ENCODE results near the gene PRRT2.

PRRT2 gene

DNA sequence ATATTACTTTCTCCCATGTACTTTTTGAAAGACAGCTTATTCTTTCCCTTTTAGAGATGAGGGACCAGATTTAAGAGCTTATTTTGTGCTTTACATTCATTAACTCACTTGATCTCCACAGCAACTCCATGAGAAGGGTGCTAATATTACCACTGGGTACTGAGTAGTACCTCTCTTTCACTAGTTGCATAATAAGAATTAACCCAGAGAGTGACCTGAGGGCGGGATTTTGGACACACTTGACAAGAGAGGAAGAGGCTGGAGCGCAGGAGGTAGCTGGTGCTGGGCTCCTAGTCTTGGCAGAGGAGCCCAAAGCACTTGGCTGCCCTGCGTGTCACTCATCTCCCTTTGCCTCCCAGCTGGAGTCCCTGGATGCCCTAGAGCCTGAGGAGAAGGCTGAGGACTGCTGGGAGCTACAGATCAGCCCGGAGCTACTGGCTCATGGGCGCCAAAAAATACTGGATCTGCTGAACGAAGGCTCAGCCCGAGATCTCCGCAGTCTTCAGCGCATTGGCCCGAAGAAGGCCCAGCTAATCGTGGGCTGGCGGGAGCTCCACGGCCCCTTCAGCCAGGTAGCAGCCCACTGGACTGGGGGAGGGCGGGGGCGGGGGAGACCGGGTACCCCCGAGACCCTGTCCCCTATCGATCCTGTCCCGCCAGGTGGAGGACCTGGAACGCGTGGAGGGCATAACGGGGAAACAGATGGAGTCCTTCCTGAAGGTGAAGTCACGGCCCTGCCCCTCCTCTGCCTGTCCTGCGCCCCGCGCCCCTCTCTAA is 7.3 kb upstream of the PRRT2 start:
- H3K4me3 Mint-ChIP-seq = peak overlapping the region; percentile 100
- peaks cover 28% of the 10 kb centered on the region for H3K4me1 Mint-ChIP-seq
- peak overlapping the region; percentile 98 for H3K27ac Mint-ChIP-seq
- ATAC-seq (ENCODE audit: low read depth) (no peak), DNase-seq (ENCODE audit: low spot score in 2 of 2) (peak in 1 of 2 donors; percentile 30)
- H3K9me3 Mint-ChIP-seq = no peaks in the 10 kb centered on the region
- no peaks in the 10 kb centered on the region for H3K27me3 Mint-ChIP-seq
- H3K36me3 Mint-ChIP-seq = peaks cover 6% of the 10 kb centered on the region

GRCh38 chr16:29805232-29806098 is 6.5 kb upstream of the PRRT2 start:
- peak; percentile 75 for ATAC-seq (ENCODE audit: low read depth)
- DNase-seq (ENCODE audit: low spot score in 2 of 2) = peak; percentile 91 to 96
- H3K4me3 Mint-ChIP-seq = peak overlapping the region; percentile 100
- peak overlapping the region; percentile 98 for H3K27ac Mint-ChIP-seq
- no peaks in the 10 kb centered on the region for H3K27me3 Mint-ChIP-seq
- peaks cover 12% of the 10 kb centered on the region for H3K36me3 Mint-ChIP-seq
- H3K9me3 Mint-ChIP-seq = no peaks in the 10 kb centered on the region
- H3K4me1 Mint-ChIP-seq = peaks cover 33% of the 10 kb centered on the region

- DNase-seq (ENCODE audit: low spot score in 2 of 2) (peak; percentile 49 to 55), ATAC-seq (ENCODE audit: low read depth) (peak; percentile 7)
- Mint-ChIP-seq H3K36me3 (peaks cover 12% of the 10 kb centered on the region), H3K4me1 (peaks cover 40% of the 10 kb centered on the region), H3K9me3 (no peaks in the 10 kb centered on the region), H3K4me3 (peak within 1 kb of the TSS; percentile 100), H3K27me3 (no peaks in the 10 kb centered on the region), H3K27ac (peak within 1 kb of the TSS; percentile 98)
Observed at GRCh38 chr16:29806099-29806579, 5.9 kb upstream of the PRRT2 start, which contains the start of gene MAZ. MAZ (plus strand) TSS chr16:29806529; CDS start chr16:29806702, 173 bp downstream.

GRCh38 chr16:29806641-29807425 is 5.2 kb upstream of the PRRT2 start:
- DNase-seq (ENCODE audit: low spot score in 2 of 2) (peak in 1 of 2 donors; percentile 62), ATAC-seq (ENCODE audit: low read depth) (no peak)
- peaks cover 45% of the 10 kb centered on the region for H3K4me1 Mint-ChIP-seq
- H3K36me3 Mint-ChIP-seq = peaks cover 8% of the 10 kb centered on the region
- H3K27me3 Mint-ChIP-seq = peaks cover 3% of the 10 kb centered on the region
- H3K9me3 Mint-ChIP-seq = no peaks in the 10 kb centered on the region
- peak overlapping the region; percentile 89 for H3K27ac Mint-ChIP-seq
- peak overlapping the region; percentile 84 for H3K4me3 Mint-ChIP-seq

DNA sequence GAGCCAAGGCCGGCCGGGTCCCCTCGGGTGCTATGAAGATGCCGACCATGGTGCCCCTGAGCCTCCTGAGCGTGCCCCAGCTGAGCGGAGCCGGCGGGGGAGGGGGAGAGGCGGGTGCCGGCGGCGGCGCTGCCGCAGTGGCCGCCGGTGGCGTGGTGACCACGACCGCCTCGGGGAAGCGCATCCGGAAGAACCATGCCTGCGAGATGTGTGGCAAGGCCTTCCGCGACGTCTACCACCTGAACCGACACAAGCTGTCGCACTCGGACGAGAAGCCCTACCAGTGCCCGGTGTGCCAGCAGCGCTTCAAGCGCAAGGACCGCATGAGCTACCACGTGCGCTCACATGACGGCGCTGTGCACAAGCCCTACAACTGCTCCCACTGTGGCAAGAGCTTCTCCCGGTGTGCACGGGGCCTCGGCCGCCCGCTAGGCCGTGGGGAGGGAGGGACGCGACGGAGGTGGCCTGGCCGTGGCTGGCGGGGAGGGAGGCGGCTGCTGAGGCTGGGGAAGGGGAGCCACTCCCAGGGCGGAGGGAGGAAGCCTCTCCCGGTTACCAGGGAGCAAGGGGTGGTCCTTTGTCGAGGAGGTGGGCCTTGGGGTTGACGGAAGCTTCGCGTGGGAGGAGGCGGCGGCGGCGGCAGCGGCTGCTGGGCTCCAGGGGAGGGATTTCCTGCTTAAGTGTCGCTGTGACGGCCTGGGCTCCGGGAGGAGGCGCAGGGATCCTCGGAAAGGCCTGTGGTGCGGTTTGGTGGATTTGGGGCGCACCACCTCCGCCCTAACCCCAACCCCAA is 4.4 kb upstream of the PRRT2 start:
- peaks cover 48% of the 10 kb centered on the region for H3K4me1 Mint-ChIP-seq
- peaks cover 8% of the 10 kb centered on the region for H3K36me3 Mint-ChIP-seq
- H3K27me3 Mint-ChIP-seq = peaks cover 3% of the 10 kb centered on the region

GRCh38 chr16:29808219-29808900 is 3.6 kb upstream of the PRRT2 start:
- ATAC-seq (ENCODE audit: low read depth) (no peak), DNase-seq (ENCODE audit: low spot score in 2 of 2) (no peak)
- Mint-ChIP-seq H3K27ac (peak overlapping the region; percentile 89), H3K27me3 (peaks cover 3% of the 10 kb centered on the region), H3K4me3 (peak overlapping the region; percentile 84), H3K9me3 (no peaks in the 10 kb centered on the region), H3K4me1 (peaks cover 47% of the 10 kb centered on the region), H3K36me3 (peaks cover 8% of the 10 kb centered on the region)

More for the DNA sequence above, 4.4 kb upstream of the PRRT2 start:
- Mint-ChIP-seq H3K27ac (peak overlapping the region; percentile 89), H3K4me3 (peak overlapping the region; percentile 84), H3K9me3 (no peaks in the 10 kb centered on the region)
- DNase-seq (ENCODE audit: low spot score in 2 of 2) (peak; percentile 73 to 76), ATAC-seq (ENCODE audit: low read depth) (peak; percentile 44)

- peaks cover 8% of the 10 kb centered on the region for H3K36me3 Mint-ChIP-seq
- ATAC-seq (ENCODE audit: low read depth) = no peak
- no peaks in the 10 kb centered on the region for H3K9me3 Mint-ChIP-seq
- H3K27ac Mint-ChIP-seq = no peak overlapping the region
- peaks cover 43% of the 10 kb centered on the region for H3K4me1 Mint-ChIP-seq
- peaks cover 3% of the 10 kb centered on the region for H3K27me3 Mint-ChIP-seq
- peak overlapping the region; percentile 84 for H3K4me3 Mint-ChIP-seq
- DNase-seq (ENCODE audit: low spot score in 2 of 2) = no peak
Observed at GRCh38 chr16:29809031-29809747, 2.8 kb upstream of the PRRT2 start.

DNA sequence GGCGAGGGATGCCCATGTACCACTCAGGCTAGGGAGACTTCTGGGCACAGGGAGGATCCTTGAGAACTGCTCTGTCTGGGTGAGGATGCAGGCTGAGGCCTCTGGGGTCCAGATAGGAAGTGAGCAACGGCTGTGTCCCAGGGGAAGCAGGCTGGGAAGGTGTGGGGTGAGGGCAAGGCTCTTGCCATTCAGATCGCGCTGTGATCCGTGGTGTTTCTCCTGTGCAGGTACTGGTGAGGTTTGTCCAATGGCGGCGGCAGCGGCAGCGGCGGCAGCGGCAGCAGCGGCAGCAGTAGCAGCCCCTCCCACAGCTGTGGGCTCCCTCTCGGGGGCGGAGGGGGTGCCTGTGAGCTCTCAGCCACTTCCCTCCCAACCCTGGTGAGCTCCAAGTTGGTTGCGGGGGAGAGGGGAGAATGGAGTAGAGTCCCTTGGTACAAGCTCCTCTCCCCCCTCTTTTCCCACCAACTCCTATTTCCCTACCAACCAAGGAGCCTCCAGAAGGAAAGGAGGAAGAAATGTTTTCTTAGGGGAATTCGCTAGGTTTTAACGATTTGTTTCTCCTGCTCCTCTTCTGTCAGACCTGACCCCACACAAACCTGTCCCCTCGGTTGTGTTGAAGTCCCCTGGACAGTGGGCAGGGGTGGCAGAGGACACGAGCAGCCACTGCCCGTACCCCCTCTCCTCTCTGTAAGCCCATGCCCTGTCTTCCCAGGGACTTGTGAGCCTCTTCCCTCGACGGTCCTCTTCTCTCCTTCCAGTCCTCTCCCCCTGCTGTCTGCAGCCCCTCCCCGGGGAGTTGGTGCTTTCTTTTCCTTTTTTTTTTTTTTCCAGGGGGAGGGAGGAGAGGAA is 1.9 kb upstream of the PRRT2 start:
- H3K4me1 Mint-ChIP-seq = peaks cover 43% of the 10 kb centered on the region
- peaks cover 8% of the 10 kb centered on the region for H3K36me3 Mint-ChIP-seq
- ATAC-seq (ENCODE audit: low read depth) (no peak), DNase-seq (ENCODE audit: low spot score in 2 of 2) (no peak)
- H3K27ac Mint-ChIP-seq = no peak overlapping the region
- H3K9me3 Mint-ChIP-seq = no peaks in the 10 kb centered on the region
- peak overlapping the region; percentile 92 for H3K4me3 Mint-ChIP-seq
- H3K27me3 Mint-ChIP-seq = peaks cover 3% of the 10 kb centered on the region

DNA sequence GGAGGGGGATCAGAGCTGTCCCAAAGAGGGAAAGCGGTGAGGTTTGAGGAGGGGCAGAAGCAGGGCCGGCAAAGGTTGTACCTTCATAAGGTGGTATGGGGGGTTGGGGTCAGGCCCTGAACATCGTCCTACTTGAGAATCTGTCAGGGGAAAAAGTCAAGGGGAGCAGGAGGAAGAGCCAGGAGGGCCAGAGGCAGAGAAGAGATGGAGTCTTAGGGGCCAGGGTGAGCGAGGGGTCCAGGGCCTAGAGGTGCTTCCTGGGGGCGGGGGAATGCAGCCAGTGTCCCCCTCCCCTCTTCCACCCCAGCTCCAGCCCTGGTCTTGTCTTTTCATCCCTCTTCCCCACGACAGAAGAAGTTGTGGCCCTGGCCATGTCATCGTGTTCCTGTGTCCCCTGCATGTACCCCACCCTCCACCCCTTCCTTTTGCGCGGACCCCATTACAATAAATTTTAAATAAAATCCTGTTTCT is 1.3 kb upstream of the PRRT2 start:
- no peak for DNase-seq (ENCODE audit: low spot score in 2 of 2)
- H3K27ac Mint-ChIP-seq = no peak overlapping the region
- H3K27me3 Mint-ChIP-seq = peaks cover 3% of the 10 kb centered on the region
- H3K9me3 Mint-ChIP-seq = no peaks in the 10 kb centered on the region
- ATAC-seq (ENCODE audit: low read depth) = no peak
- H3K4me3 Mint-ChIP-seq = peak overlapping the region; percentile 92
- peaks cover 8% of the 10 kb centered on the region for H3K36me3 Mint-ChIP-seq
- H3K4me1 Mint-ChIP-seq = peaks cover 42% of the 10 kb centered on the region

GRCh38 chr16:29811170-29811895 is 660 bp upstream of the PRRT2 start:
- peak in 1 of 2 donors; percentile 51 for DNase-seq (ENCODE audit: low spot score in 2 of 2)
- Mint-ChIP-seq H3K27me3 (peaks cover 3% of the 10 kb centered on the region), H3K27ac (peak overlapping the region; percentile 35), H3K4me1 (peaks cover 42% of the 10 kb centered on the region), H3K9me3 (no peaks in the 10 kb centered on the region), H3K36me3 (peaks cover 8% of the 10 kb centered on the region), H3K4me3 (peak overlapping the region; percentile 92)
- ATAC-seq (ENCODE audit: low read depth) = peak; percentile 11

Measured in memory B cell (primary cell).